OCI-LY7 (cell line): ENCODE data around the gene FOS.

Experiments used
- CTCF ChIP-seq: fragments of 200-600 bp; sonication (generic); conservative IDR thresholded peaks from 2 replicates; pipeline ENCODE4 v1.5.1; 2014; ENCODE audit warnings: mild to moderate bottlenecking, antibody characterized with exemption, low read length, moderate library complexity, mixed read lengths
- EZH2phosphoT487 ChIP-seq: fragments of 200-600 bp; sonication (generic); IDR thresholded peaks from 2 replicates; pipeline ENCODE4 v1.6.1; 2018; ENCODE audit warnings: low read depth, borderline replicate concordance, mild to moderate bottlenecking, mixed run types, antibody characterized with exemption, low read length, moderate library complexity, mixed read lengths

GRCh38 chr14:75280831-75281653 is 2.4 kb downstream of the FOS start:
- TF ChIP-seq CTCF (no peak), EZH2phosphoT487 (no peak)
